Heart left ventricle (tissue), 16 donors: Measurements from ENCODE around the gene RRBP1. TPM values are rescaled to one million over a fixed set of nuclear protein-coding genes. Genes with fewer than 3 reads are reported as not detected.
"Not testable (repeated sequence)": the region's sequence is repeated elsewhere in the genome, so short reads cannot be mapped to it uniquely, and the experiment has no call there.

Experiments
- ATAC-seq, 4 donors: fragments of 200-7000 bp; cut with Tn5 transposase; one replicate each; pipeline ENCODE4 v1.9.1; 2020 to 2022; ENCODE audit warnings: moderate library complexity in 4 of 4, mild to moderate bottlenecking in 3 of 4, moderate number of reproducible peaks in 1 of 4
- DNase-seq, 5 donors: peaks; one replicate each; pipeline ENCODE4 v3.0.0-alpha.2; 2020
- H3K27ac ChIP-seq, 12 donors: fragments of 200-600 bp; sonication (generic) in 4 of 12; one replicate each; pipeline versions ENCODE4 v1.5.0 to v1.8.0; 2016 to 2022; ENCODE audit warnings: mild to moderate bottlenecking in 2 of 12
- H3K27me3 ChIP-seq, 9 donors: fragments of 200-600 bp; sonication (generic) in 2 of 9; one replicate each; pipeline versions ENCODE4 v1.5.1 to v1.8.0; 2016 to 2022; ENCODE audit warnings: mild to moderate bottlenecking in 3 of 9
- H3K36me3 ChIP-seq, 9 donors: fragments of 200-600 bp; sonication (generic) in 2 of 9; one replicate each; pipeline versions ENCODE4 v1.5.0 to v1.8.0; 2018 to 2022; ENCODE audit warnings: mild to moderate bottlenecking in 2 of 9
- H3K4me1 ChIP-seq, 12 donors: fragments of 200-600 bp; sonication (generic) in 4 of 12; one replicate each; pipeline versions ENCODE4 v1.5.0 to v1.8.0; 2016 to 2022; ENCODE audit warnings: mild to moderate bottlenecking in 3 of 12
- H3K4me3 ChIP-seq, 12 donors: fragments of 200-600 bp; sonication (generic) in 4 of 12; one replicate each; pipeline versions ENCODE4 v1.5.0 to v1.8.0; 2017 to 2022; ENCODE audit warnings: mild to moderate bottlenecking in 9 of 12, moderate library complexity in 4 of 12
- H3K9me3 ChIP-seq, 12 donors: fragments of 200-600 bp; sonication (generic) in 4 of 12; one replicate each; pipeline versions ENCODE4 v1.5.0 to v1.8.0; 2016 to 2022; ENCODE audit warnings: mild to moderate bottlenecking in 1 of 12
- CTCF ChIP-seq, 12 donors: fragments of 200-600 bp; sonication (generic) in 4 of 12; IDR thresholded peaks; one replicate each; pipeline versions ENCODE4 v1.5.0 to v1.8.0; 2018 to 2022; ENCODE audit warnings: antibody characterized with exemption in 12 of 12, mild to moderate bottlenecking in 5 of 12
- POLR2A ChIP-seq, 2 donors: fragments of 450-650 bp; IDR thresholded peaks; one replicate each; pipeline ENCODE4 v1.6.1; 2017; ENCODE audit warnings: antibody characterized with exemption in 2 of 2, mild to moderate bottlenecking in 2 of 2, moderate library complexity in 2 of 2
- WGBS, 4 donors: extraction: QIAGEN DNeasy Blood & Tissue Kit in 2 of 4; methylation state at CpG; one replicate each; pipeline versions ENCODE4 v1.1.5 to v1.1.7; 2013 to 2018; 5-methylcytosine and 5-hydroxymethylcytosine counted together
- intact Hi-C, 10 donors: fragments of 100-400 bp; cut with DNase I; formaldehyde crosslinking; loops; one replicate each; pipeline versions ENCODE4 v1.11.1 to v1.14.2; 2022
- polyA plus RNA-seq, 2 donors: library from polyadenylated mRNA; stranded (reverse); fragments of 200-250 nt; gene quantifications; one replicate each; pipeline ENCODE4 v1.2.3, GENCODE V29; 2013
- total RNA-seq, 9 donors: library from RNA; depleted of rRNA in 2 of 9; stranded (reverse); fragments of >200 nt in 2 of 9; fragmentation: NEBNext Ultra II Directional in 3 of 9; extraction: Animal tissue kit (Norgen Biotek cat#: 25700) in 3 of 9; gene quantifications; one replicate each; pipeline versions ENCODE4 v1.1.0 to v1.2.4, GENCODE V29; 2016 to 2023
- donor health status: ischemic (EF 13 %, LVEDD 7.1; RV severe dilation, severe dysfunction).
- donor health status: healthy with polysubstance abuse.
- donor health status: DM: no; HTN: yes; CAD: no.
- donor health status: DM: no; HTN: no; CAD: no.
- donor health status: ischemic (EF 25% LVEDD 6.9; RV normal size, moderate dysfunction).
- donor health status: ischemic (EF 25% LVEDD 5.7; RV mildly dilated, moderate dysfunction).
- donor health status: healthy.
- donor health status: DM: yes; HTN: yes; CAD: no.
- donor health status: ischemic (EF 35%, LVEDD 5.7; RV mildly dilated, moderate dysfunction).
- donor health status: nonischemic (EF 11% LVEDD 7.7; RV severe dilation, severe dysfunction).
- donor health status: DM: yes; HTN: yes; CAD: no.
- donor health status: PGD.
- donor health status: ischemic (EF 29% LVEDD 5.4; RV normal size, mild dysfunction).
- donor health status: nonischemic (EF 23%, LVEDD 6.1; RV moderate dilation, normal function).

The RRBP1 gene
- total and polyA plus RNA-seq, 11 donors = 24.9 to 91.3 (median 40.0) TPM

GRCh38 chr20:17708675-17709360, 26.8 kb upstream of the RRBP1 start:
- DNase-seq = no peak
- Histone ChIP-seq H3K36me3 (no peaks in the 10 kb centered on the region), H3K4me3 (no peak overlapping the region), H3K27ac (no peak overlapping the region), H3K27me3 (no peaks in the 10 kb centered on the region), H3K9me3 (no peaks in the 10 kb centered on the region), H3K4me1 (peaks cover 0 to 11% (median 0%) of the 10 kb centered on the region in 12 donors)
- intact Hi-C loops = no loop called here
- TF ChIP-seq POLR2A (IDR thresholded peaks at IDR 0.05) (no peak), CTCF (IDR thresholded peaks at IDR 0.05) (no peak)
- WGBS, 4 donors = 92 to 95% (median 95%) methylated on average over 7 of the region's 7 CpGs
- ATAC-seq = no peak

GRCh38 chr20:17707951-17708350, 25.9 kb upstream of the RRBP1 start:
- H3K9me3 ChIP-seq, intact Hi-C loops, ATAC-seq, DNase-seq, H3K36me3 ChIP-seq, H3K4me3 ChIP-seq, H3K27me3 ChIP-seq, H3K27ac ChIP-seq: not testable (repeated sequence)
- WGBS, 4 donors = 92 to 97% (median 95%) methylated on average over 3 of the region's 3 CpGs
- H3K4me1 ChIP-seq = peaks cover 0 to 11% (median 0%) of the 10 kb centered on the region in 12 donors

- no peak for ATAC-seq
- H3K27ac ChIP-seq = no peak overlapping the region
- H3K27me3 ChIP-seq = no peaks in the 10 kb centered on the region
- no peak for DNase-seq
- no peak overlapping the region for H3K4me3 ChIP-seq
- intact Hi-C loops = no loop called here
- no peaks in the 10 kb centered on the region for H3K36me3 ChIP-seq
- TF ChIP-seq POLR2A (IDR thresholded peaks at IDR 0.05) (no peak), CTCF (IDR thresholded peaks at IDR 0.05) (no peak)
- no peaks in the 10 kb centered on the region for H3K9me3 ChIP-seq
- 57 to 99% (median 66%) methylated on average over 2 to 3 of the region's 3 CpGs for WGBS, 4 donors
- peaks cover 0 to 11% (median 0%) of the 10 kb centered on the region in 12 donors for H3K4me1 ChIP-seq
Observed at GRCh38 chr20:17706632-17707031, 24.6 kb upstream of the RRBP1 start.

- Histone ChIP-seq H3K9me3 (no peaks in the 10 kb centered on the region), H3K27ac (no peak overlapping the region), H3K36me3 (no peaks in the 10 kb centered on the region), H3K27me3 (no peaks in the 10 kb centered on the region), H3K4me1 (peaks cover 0 to 7% (median 0%) of the 10 kb centered on the region in 12 donors), H3K4me3 (no peak overlapping the region)
- ATAC-seq (no peak), DNase-seq (no peak)
- intact Hi-C loops = no loop called here
- WGBS, 4 donors = 72 to 95% (median 89%) methylated on average over 4 of the region's 4 CpGs
- TF ChIP-seq CTCF (IDR thresholded peaks at IDR 0.05) (no peak), POLR2A (IDR thresholded peaks at IDR 0.05) (no peak)
Observed at GRCh38 chr20:17705916-17706315, 23.9 kb upstream of the RRBP1 start.
